HG03066 (cell line): ENCODE results near the gene LTA4H.
"Not testable (repeated sequence)": the region's sequence is repeated elsewhere in the genome, so short reads cannot be mapped to it uniquely, and the experiment has no call there.

Source experiments
- ATAC-seq: cut with Tn5 transposase; IDR thresholded peaks from one replicate; pipeline ENCODE4 v1.9.1; 2021; ENCODE audit warnings: low read depth; ENCODE audit not compliant: unreplicated experiment

LTA4H gene

DNA sequence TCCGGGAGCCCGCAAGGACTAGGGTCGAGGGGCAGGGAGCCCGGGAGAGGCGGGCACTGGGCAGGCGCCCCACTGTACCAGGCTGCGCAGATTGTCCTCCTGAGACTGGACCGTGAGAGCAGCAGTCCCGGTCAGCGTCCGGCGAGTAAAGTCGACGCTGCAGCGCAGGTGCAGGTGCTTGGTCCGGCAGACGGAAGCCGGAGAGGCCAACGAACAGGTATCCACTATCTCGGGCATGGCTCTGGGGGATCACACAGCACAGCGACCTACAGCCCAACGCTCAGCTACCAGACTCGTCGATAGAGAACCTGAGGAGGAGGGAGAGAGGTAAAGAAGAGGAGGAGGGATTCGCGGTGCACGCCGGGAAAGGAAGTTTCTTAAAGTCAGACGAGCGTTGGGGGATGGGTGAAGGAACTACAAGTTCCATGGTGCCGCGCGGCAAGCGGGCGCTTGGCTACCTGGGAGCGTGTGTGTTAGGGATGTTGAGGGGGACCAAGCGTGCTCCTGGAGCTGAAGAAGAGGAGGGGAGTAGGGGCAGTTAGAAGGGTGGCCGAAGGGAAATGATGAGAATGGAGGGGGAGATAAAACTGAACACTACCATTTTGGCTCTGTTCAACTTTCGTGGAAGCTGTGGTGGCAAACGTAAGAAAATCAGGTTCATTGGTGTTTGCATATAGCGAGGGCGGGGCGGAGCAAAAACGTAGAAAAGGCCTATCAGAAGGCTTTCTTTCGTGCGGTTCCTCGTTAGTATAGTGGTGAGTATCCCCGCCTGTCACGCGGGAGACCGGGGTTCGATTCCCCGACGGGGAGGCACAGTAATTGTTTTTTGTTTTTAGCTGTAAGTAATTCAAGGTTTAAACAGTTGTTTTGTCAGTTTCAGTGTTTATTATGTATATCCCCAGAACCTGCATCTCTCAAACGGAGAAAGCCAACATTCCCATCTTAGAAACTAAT is at the start of gene LTA4H:
TSS of gene LTA4H (minus strand) at position 305 of the 954 bp plus-strand sequence. CDS start at position 237, 68 bp downstream.
- peak; percentile 90 for ATAC-seq

DNA sequence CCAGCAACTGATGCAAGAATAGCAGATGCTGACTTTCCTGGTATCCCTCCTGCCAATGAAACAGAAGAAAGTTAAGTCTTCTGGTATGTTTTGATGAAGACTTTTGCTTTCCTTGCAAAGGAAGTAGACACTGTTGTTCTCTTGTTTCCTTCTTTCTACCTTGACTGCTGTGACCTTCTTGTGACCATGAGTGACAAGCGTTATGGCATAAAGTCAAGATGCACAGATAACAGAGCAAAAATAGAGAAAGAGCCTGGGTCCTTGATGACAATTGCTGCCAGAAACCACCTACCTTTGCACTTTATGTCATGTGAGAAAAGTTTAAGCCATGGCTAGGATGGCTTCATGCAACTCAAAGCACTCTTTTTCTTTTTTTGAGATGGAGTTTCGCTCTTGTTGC is 49.2 kb upstream of the LTA4H start:
- ATAC-seq: no peak

DNA sequence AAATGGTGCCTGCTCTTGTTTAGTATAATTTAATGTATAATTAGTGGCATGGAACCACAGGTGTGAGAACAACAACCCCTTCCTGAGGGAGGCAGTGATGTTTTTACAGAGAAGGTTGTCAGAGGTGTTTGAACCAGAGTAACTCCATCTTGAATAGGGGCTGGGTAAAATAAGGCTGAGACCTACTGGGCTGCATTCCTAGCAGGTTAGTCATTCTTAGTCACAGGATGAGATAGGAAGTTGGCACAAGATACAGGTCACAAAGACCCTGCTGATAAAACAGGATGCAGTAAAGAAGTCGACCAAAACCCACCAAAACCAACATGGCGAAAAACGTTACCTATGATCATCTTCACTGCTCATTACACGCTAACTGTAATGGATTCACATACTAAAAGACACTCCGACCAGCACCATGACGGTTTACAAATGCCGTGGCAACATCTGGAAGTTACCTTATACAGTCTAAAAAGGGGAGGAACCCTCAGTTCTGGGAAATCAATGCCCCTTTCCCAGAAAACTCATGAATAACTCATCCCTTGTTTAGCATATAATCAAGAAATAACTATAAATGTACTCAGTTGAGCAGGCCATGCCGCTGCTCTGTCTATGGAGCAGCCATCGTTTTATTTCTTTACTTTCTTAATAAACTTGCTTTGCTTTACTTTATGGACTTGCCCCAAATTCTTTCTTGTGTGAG is 47.8 kb upstream of the LTA4H start:
- ATAC-seq: no peak

DNA sequence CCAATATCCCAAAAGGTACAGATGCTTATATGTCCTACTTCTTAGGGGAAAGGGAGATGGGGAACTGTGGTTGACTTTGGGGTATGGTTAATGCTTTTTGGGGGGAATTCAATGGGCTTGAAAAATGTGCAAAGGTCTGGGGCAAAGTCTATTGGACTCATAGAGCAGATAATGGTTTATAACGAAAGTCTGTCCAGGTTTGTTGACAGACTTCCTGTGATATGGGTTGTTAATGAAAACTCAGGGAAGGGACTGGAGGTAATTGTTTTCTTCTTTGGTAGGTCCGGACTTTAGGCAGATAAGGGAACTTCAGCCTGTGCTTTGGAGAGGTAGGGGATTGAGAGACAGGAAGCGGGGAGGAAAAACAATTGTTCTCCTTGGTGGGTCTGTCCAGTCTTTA is 46.2 kb upstream of the LTA4H start:
- ATAC-seq: no peak

- ATAC-seq: no peak
Measured at GRCh38 chr12:96078231-96079135, 43.1 kb upstream of the LTA4H start.

GRCh38 chr12:96077081-96077480 is 41.7 kb upstream of the LTA4H start:
- no peak for ATAC-seq

GRCh38 chr12:96075560-96075959 is 40.2 kb upstream of the LTA4H start:
- ATAC-seq: no peak

- ATAC-seq: no peak
Measured at GRCh38 chr12:96073346-96074330, 38.3 kb upstream of the LTA4H start.

GRCh38 chr12:96070670-96071279 is 35.4 kb upstream of the LTA4H start:
- peak; percentile 56 for ATAC-seq

GRCh38 chr12:96069511-96070231 is 34.3 kb upstream of the LTA4H start:
- ATAC-seq: no peak

GRCh38 chr12:96068636-96069035 is 33.2 kb upstream of the LTA4H start:
- ATAC-seq: no peak

DNA sequence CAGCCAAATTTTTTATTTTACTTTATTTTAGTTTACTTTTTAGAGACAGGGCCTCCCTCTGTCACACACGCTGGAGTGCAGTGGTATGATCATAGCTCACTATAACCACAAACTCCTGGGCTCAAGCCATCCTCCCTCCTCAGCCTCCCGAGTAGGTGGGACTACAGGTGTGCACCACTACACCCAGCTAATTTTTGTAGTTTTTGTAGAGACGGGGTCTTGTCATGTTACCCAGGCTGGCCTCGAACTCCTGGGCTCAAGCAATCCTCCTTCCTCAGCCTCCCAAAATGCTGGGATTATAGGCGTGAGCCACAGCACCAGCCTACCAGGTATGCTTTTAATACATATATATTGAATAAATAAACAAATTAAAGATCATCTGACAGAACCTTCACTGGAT is 32.7 kb upstream of the LTA4H start:
- no peak for ATAC-seq

GRCh38 chr12:96065776-96066175 is 30.4 kb upstream of the LTA4H start:
- ATAC-seq: not testable (repeated sequence)

DNA sequence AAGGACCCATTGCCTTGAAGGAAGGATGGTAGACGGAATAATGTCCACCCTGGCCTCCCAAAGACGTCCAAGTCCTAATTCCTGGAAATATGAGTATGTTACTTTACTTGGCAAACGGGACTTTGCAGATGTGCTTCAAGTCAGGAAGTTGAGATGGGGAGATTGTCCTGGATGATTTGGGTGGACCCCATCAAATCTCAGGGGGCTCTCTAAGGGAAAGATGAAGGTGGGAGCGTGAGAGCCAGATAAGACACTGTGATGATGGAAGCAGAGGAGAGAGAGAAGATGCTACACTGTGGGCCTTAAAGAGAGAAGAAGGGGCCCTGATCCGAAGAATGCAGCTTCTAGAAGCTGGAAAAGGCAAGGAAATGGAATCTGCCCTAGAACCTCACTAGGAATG is 29.6 kb upstream of the LTA4H start:
- ATAC-seq: no peak

DNA sequence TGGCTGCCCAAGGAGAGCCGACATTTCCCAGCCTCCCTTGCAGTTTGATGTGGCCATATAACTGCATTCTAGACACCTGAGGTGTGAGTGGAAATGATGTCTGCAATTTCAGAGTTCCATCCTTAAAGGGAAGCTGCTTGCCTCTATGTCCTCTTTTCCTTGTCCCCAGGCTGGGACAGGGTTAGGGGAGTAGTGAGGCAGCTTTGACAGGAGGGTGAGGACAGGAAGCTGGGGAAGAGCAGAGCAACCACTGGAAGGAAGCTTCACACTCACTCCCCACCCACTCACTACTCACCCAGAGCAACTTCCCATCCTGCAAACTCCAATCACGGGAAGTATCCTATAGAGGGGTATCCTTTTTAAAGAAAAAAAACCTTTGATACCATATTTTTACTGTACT is 28.9 kb upstream of the LTA4H start:
- no peak for ATAC-seq

DNA sequence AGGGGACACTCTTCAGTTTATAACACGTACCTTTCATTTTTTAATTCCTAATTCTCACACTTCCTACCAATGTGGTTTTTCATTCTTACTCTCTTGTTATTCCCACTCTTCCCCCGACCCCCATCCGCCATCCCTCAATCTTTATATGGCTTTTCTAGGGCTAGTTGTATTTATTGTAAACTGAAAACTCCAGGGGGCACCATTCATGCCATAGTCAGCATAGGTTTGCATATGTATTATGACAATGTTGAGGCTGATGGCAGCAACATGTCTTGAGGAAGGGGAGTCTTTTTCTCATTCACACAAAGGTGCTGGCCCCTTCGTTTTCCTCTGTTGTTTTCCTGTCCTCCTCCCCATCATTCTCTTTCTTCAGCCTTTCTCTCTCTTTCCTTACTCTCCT is 27.7 kb upstream of the LTA4H start:
- ATAC-seq: no peak

DNA sequence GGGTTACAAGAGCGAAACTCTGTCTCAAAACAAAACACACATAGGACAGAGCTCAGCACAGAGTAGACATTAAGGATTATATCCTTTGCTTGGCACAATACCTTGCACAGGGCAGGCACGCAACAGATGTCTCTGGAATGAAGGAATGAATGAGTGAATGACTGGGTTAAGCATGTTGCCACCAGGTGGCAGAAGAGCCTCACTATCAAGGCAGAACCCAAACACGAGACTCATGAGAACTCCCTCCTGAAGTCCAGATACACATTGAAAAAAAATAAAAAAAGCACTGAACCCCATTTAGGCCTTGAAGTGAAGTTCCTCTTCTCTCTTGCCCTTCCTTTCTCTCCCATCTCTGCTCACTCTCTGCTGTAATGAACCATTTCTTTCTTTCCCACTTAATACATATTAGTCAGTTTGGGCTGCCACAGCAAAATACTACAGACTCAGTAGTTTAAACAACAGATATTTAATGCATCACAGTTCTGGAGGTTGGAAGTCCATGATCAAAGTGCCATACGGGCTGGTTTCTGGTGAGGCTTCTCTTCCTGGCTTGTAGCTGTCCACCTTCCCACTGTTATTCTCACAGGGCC is 26.6 kb upstream of the LTA4H start:
- no peak for ATAC-seq

GRCh38 chr12:96061323-96061722 is 25.9 kb upstream of the LTA4H start:
- no peak for ATAC-seq
